IMR-90 (cell line): ENCODE measurements around the gene C13orf46. TPM values are rescaled to one million over a fixed set of nuclear protein-coding genes. Genes with fewer than 3 reads are reported as not detected.
A peak's percentile ranks its signal among the peaks of the same experiment; 100 is the strongest.

Source experiments
- ATAC-seq: fragments of 200-7000 bp; cut with Tn5 transposase; 2 replicates; pipeline ENCODE4 v1.9.1; 2020; ENCODE audit warnings: low read depth, mild to moderate bottlenecking, moderate library complexity
- BruUV-seq: library from RNA; stranded (reverse); fragments of 400-500 nt; replicated peaks from 2 replicates; lab custom pipeline; 2021; lab: Mats Ljungman, UMichigan
- CTCF ChIA-PET: fragments of 300-600 bp; formaldehyde crosslinking; extraction: SDS; loops from one replicate; lab custom pipeline; 2021; ENCODE audit warnings: antibody characterized with exemption; lab: Yijun Ruan, JAX
- POLR2A ChIA-PET: fragments of 300-600 bp; sonication (Branson Sonifier 250); formaldehyde crosslinking; loops from one replicate; lab custom pipeline; 2022; ENCODE audit warnings: antibody characterized with exemption; ENCODE audit not compliant: unreplicated experiment; lab: Charles Lee
- DNase-seq: peaks from one replicate; pipeline ENCODE4 v3.0.0; 2013
- H2AFZ ChIP-seq: replicated peaks from 2 replicates; pipeline ENCODE3; 2013; ENCODE audit warnings: low read length, mild to moderate bottlenecking; ENCODE audit not compliant: poor library complexity
- H2AK5ac ChIP-seq: 2 replicates; pipeline ENCODE4 v1.6.1; 2013; ENCODE audit warnings: low read depth, low read length, inconsistent platforms
- H2AK9ac ChIP-seq: replicated peaks from 2 replicates; pipeline ENCODE3; 2013; ENCODE audit warnings: mild to moderate bottlenecking, low read depth, low read length, moderate library complexity; ENCODE audit not compliant: poor library complexity
- H2BK120ac ChIP-seq: 2 replicates; pipeline ENCODE4 v1.6.1; 2013; ENCODE audit warnings: low read depth, low read length, inconsistent platforms
- H2BK15ac ChIP-seq: 3 replicates; pipeline ENCODE4 v1.6.1; 2013; ENCODE audit warnings: low read depth, low read length, inconsistent platforms
- H2BK20ac ChIP-seq: 2 replicates; pipeline ENCODE4 v1.6.1; 2013; ENCODE audit warnings: low read depth, mild to moderate bottlenecking, inconsistent platforms, low read length, moderate library complexity
- H2BK5ac ChIP-seq: 2 replicates; pipeline ENCODE4 v1.6.1; 2013; ENCODE audit warnings: mild to moderate bottlenecking, low read depth, low read length, inconsistent platforms; ENCODE audit not compliant: poor library complexity, severe bottlenecking
- H3K14ac ChIP-seq: replicated peaks from 2 replicates; pipeline ENCODE4 v1.6.1; 2013; ENCODE audit warnings: low read depth, low read length, inconsistent platforms
- H3K18ac ChIP-seq: 2 replicates; pipeline ENCODE4 v1.6.1; 2013; ENCODE audit warnings: low read depth, low read length, control low read depth
- H3K23ac ChIP-seq: 2 replicates; pipeline ENCODE4 v1.6.1; 2013; ENCODE audit warnings: low read depth, low read length, inconsistent platforms
- H3K27ac ChIP-seq: 2 replicates; pipeline ENCODE4 v1.5.1; 2013; ENCODE audit warnings: mild to moderate bottlenecking, control low read depth, low read length; ENCODE audit not compliant: insufficient read depth
- H3K27me3 ChIP-seq: 2 replicates; pipeline ENCODE4 v1.6.1; 2013; ENCODE audit warnings: low read length; ENCODE audit not compliant: control insufficient read depth, insufficient read depth
- H3K36me3 ChIP-seq: 2 replicates; pipeline ENCODE4 v1.6.1; 2013; ENCODE audit warnings: low read length, mixed read lengths; ENCODE audit not compliant: control insufficient read depth, insufficient read depth
- H3K4ac ChIP-seq: 2 replicates; pipeline ENCODE4 v1.6.1; 2013; ENCODE audit warnings: low read depth, low read length, inconsistent platforms
- H3K4me1 ChIP-seq: 2 replicates; pipeline ENCODE4 v1.6.1; 2013; ENCODE audit warnings: low read length, mixed read lengths; ENCODE audit not compliant: control insufficient read depth, insufficient read depth
- H3K4me2 ChIP-seq: 2 replicates; pipeline ENCODE4 v1.6.1; 2013; ENCODE audit warnings: low read depth, mild to moderate bottlenecking, control low read depth, low read length, moderate library complexity
- H3K4me3 ChIP-seq: 2 replicates; pipeline ENCODE4 v1.5.1; 2013; ENCODE audit warnings: low read depth, mild to moderate bottlenecking, control low read depth, low read length, moderate library complexity; ENCODE audit not compliant: insufficient read depth
- H3K56ac ChIP-seq: 2 replicates; pipeline ENCODE4 v1.6.1; 2013; ENCODE audit warnings: low read length, inconsistent platforms; ENCODE audit not compliant: insufficient read depth; ENCODE audit errors: extremely low read depth
- H3K79me1 ChIP-seq, 2 experiments: 2 replicates each; pipeline ENCODE4 v1.6.1; 2013; ENCODE audit warnings: low read length in 2 of 2, inconsistent platforms in 1 of 2, low read depth in 1 of 2
- H3K9ac ChIP-seq: 2 replicates; pipeline ENCODE4 v1.6.1; 2013; ENCODE audit warnings: low read depth, low read length, control low read depth
- H3K9me1 ChIP-seq: 2 replicates; pipeline ENCODE4 v1.6.1; 2013; ENCODE audit warnings: low read length, inconsistent platforms; ENCODE audit not compliant: insufficient read depth
- H3K9me3 ChIP-seq: 2 replicates; pipeline ENCODE4 v1.6.1; 2013; ENCODE audit warnings: low read length; ENCODE audit not compliant: control insufficient read depth, insufficient read depth
- H4K20me1 ChIP-seq: 2 replicates; pipeline ENCODE4 v1.6.1; 2013; ENCODE audit warnings: low read length, inconsistent platforms; ENCODE audit not compliant: insufficient read depth
- H4K5ac ChIP-seq: 2 replicates; pipeline ENCODE4 v1.6.1; 2013; ENCODE audit warnings: mild to moderate bottlenecking, low read depth, low read length, control low read depth
- H4K8ac ChIP-seq, 2 experiments: 2 replicates each; pipeline ENCODE4 v1.6.1; 2013; ENCODE audit warnings: low read depth in 2 of 2, low read length in 2 of 2, control low read depth in 1 of 2, inconsistent platforms in 1 of 2
- H4K91ac ChIP-seq: 2 replicates; pipeline ENCODE4 v1.6.1; 2013; ENCODE audit warnings: low read depth, low read length, inconsistent platforms; ENCODE audit not compliant: insufficient read depth
- CTCF ChIP-seq: conservative IDR thresholded peaks from 2 replicates; pipeline ENCODE4 v1.5.1; 2012; ENCODE audit warnings: mild to moderate bottlenecking, low read depth, low read length, improper control_type of control experiment
- FOS ChIP-seq: fragments of 150-350 bp; IDR thresholded peaks from 2 replicates; pipeline ENCODE4 v1.6.1; 2016; ENCODE audit warnings: low read depth, low read length
- MAFK ChIP-seq: IDR thresholded peaks from 2 replicates; pipeline ENCODE4 v1.6.1; 2012; ENCODE audit warnings: low read depth, low read length, improper control_type of control experiment
- MXI1 ChIP-seq: IDR thresholded peaks from 2 replicates; pipeline ENCODE4 v1.6.1; 2012; ENCODE audit warnings: low read depth, mild to moderate bottlenecking, low read length, moderate library complexity, borderline replicate concordance
- RAD21 ChIP-seq: IDR thresholded peaks from 2 replicates; pipeline ENCODE4 v1.6.1; 2012; ENCODE audit warnings: low read length, improper control_type of control experiment
- SMC3 ChIP-seq: fragments of 150-350 bp; IDR thresholded peaks from 2 replicates; pipeline ENCODE4 v1.6.1; 2016; ENCODE audit warnings: low read depth, mild to moderate bottlenecking, antibody characterized with exemption, low read length, moderate library complexity
- USF2 ChIP-seq: fragments of 150-350 bp; IDR thresholded peaks from 2 replicates; pipeline ENCODE4 v1.6.1; 2017; ENCODE audit warnings: mild to moderate bottlenecking, antibody characterized with exemption, low read length, low read depth
- WGBS, 2 experiments: methylation state at CpG; one replicate each; pipeline versions ENCODE4 v1.1.5 to v1.1.7; 2013; ENCODE audit warnings: missing lambda C conversion rate in 2 of 2; ENCODE audit not compliant: insufficient read length in 1 of 2; ENCODE audit errors: extremely low coverage in 2 of 2; 5-methylcytosine and 5-hydroxymethylcytosine counted together
- dilution Hi-C: fragments of 300-500 bp; cut with HindIII; formaldehyde crosslinking; loops from one replicate; pipeline ENCODE4 v1.14.3; 2018; ENCODE audit warnings: low sequenced_read_pairs; ENCODE audit not compliant: unreplicated experiment
- in situ Hi-C: fragments of 300-500 bp; cut with MboI; formaldehyde crosslinking; loops from 3 replicates; pipeline ENCODE4 v1.14.3; 2019; ENCODE audit warnings: low sequenced_read_pairs, inconsistent platforms, mixed read lengths
- intact Hi-C: fragments of 100-400 bp; cut with micrococcal nuclease; formaldehyde crosslinking; loops from 2 replicates; pipeline ENCODE4 v1.10.0; 2022
- polyA plus RNA-seq, 3 experiments: library from polyadenylated mRNA; depleted of rRNA; stranded (reverse); fragments of >200 nt; gene quantifications; 2 replicates each; pipeline ENCODE4 v1.2.3, GENCODE V29; 2012; ENCODE audit warnings: low replicate concordance in 1 of 3
- total RNA-seq: library from RNA; depleted of rRNA; stranded (reverse); fragments of >200 nt; gene quantifications from 2 replicates; pipeline ENCODE4 v1.2.3, GENCODE V29; 2012

C13orf46 gene
- total and polyA plus RNA-seq, 2 of the 4 experiments (the other 2 are of a cell fraction), result under 0.01 to 2.1 TPM

DNA sequence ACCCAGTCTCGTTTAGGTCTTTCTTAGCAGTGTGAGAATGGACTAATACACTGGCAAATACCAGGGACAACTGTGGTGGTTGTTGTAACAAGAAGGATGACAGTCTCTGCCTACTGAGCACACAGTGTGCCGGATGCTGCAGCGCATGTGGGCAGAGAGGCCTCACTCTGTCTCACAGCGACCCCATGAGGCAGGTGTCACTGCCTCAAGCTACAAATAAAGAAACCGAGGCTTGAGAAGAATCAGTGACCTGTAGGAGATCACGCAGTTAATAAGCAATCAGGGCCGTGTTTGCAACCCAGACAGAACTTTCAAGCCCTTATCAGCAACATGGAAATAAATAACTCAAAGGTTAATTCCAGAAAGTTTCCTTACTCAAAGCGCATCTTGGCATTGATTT is 69.5 kb downstream of the C13orf46 start:
- peak overlapping the region; percentile 99 for H3K4ac ChIP-seq
- no peaks in the 10 kb centered on the region for H3K27me3 ChIP-seq
- intact Hi-C loops (no loop called here), in situ Hi-C loops (no loop called here), dilution Hi-C loops (no loop called here)
- H3K27ac ChIP-seq, result peak overlapping the region; percentile 23
- H3K14ac ChIP-seq, result peak overlapping the region; percentile 78
- H4K8ac ChIP-seq, result peak overlapping the region; percentile 85 to 96
- H2BK20ac ChIP-seq, result peak overlapping the region; percentile 91
- TF ChIP-seq CTCF (peak; percentile 58), MXI1 (peak; percentile 23; the same call in 1 of the 2 replicates), MAFK (no peak), RAD21 (peak; percentile 71), FOS (no peak), SMC3 (peak; percentile 24; the same call in 1 of the 2 replicates), USF2 (no peak)
- peak overlapping the region; percentile 99 for H2AK5ac ChIP-seq
- peak overlapping the region; percentile 59 for H2AFZ ChIP-seq
- ATAC-seq, result no peak
- no peaks in the 10 kb centered on the region for H3K36me3 ChIP-seq
- no peak overlapping the region for H3K4me3 ChIP-seq
- peak overlapping the region; percentile 90 for H2BK15ac ChIP-seq
- peaks cover 6 to 43% of the 10 kb centered on the region in 2 experiments; a peak in 3 of 4 replicates for H3K79me1 ChIP-seq
- H3K23ac ChIP-seq, result peak overlapping the region; percentile 94; the same call in 1 of the 2 replicates
- POLR2A ChIA-PET, result no interaction called here
- H3K9me3 ChIP-seq, result no peaks in the 10 kb centered on the region
- peak overlapping the region; percentile 100 for H2BK5ac ChIP-seq
- no TSS peak for BruUV-seq
- H4K91ac ChIP-seq, result peak overlapping the region; percentile 99
- CTCF ChIA-PET, result no interaction called here
- peak overlapping the region; percentile 21; the same call in 1 of the 2 replicates for H3K9ac ChIP-seq
- H4K20me1 ChIP-seq, result no peaks in the 10 kb centered on the region
- no peak overlapping the region for H2AK9ac ChIP-seq
- H3K18ac ChIP-seq, result peak overlapping the region; percentile 20; the same call in 1 of the 2 replicates
- peak overlapping the region; percentile 92 for H2BK120ac ChIP-seq
- no peak overlapping the region for H3K56ac ChIP-seq
- H4K5ac ChIP-seq, result peak overlapping the region; percentile 90
- H3K9me1 ChIP-seq, result peaks cover 7% of the 10 kb centered on the region
- H3K4me1 ChIP-seq, result peaks cover 30% of the 10 kb centered on the region
- 73% methylated on average over 2 of the region's 8 CpGs; no CpG with 5 or more reads in 1 of the 2 experiments for WGBS, 2 experiments
- no peak overlapping the region for H3K4me2 ChIP-seq
- peak; percentile 43 for DNase-seq
